Neural cell (in vitro differentiated cells): Measurements from ENCODE around the gene ERBB3. TPM values are rescaled to one million over a fixed set of nuclear protein-coding genes. Genes with fewer than 3 reads are reported as not detected.
"Not testable (repeated sequence)": the region's sequence is repeated elsewhere in the genome, so short reads cannot be mapped to it uniquely, and the experiment has no call there.

Experiments
- H2AFZ ChIP-seq: fragments of 200-600, 300-800 bp; sonication (generic), shearing (Covaris generic); 2 replicates; pipeline ENCODE4 v1.6.0; 2014; ENCODE audit warnings: low read depth, mild to moderate bottlenecking, antibody characterized with exemption, low read length, moderate library complexity
- H3F3A ChIP-seq: fragments of 200-600 bp; shearing (Covaris generic); 2 replicates; pipeline ENCODE4 v1.6.1; 2016; ENCODE audit warnings: mild to moderate bottlenecking, moderate library complexity, mixed read lengths, antibody characterized with exemption, low read length; ENCODE audit not compliant: insufficient read depth, poor library complexity, severe bottlenecking
- H3K27ac ChIP-seq: fragments of 200-600, 300-800 bp; sonication (generic), shearing (Covaris generic); 2 replicates; pipeline ENCODE4 v1.5.1; 2014; ENCODE audit warnings: mild to moderate bottlenecking, low read length, moderate library complexity
- H3K27me3 ChIP-seq: fragments of 300-800, 200-600 bp; sonication (generic), shearing (Covaris generic); 2 replicates; pipeline ENCODE4 v1.6.0; 2014; ENCODE audit warnings: mild to moderate bottlenecking, low read depth, low read length, moderate library complexity; ENCODE audit not compliant: insufficient read depth
- H3K36me3 ChIP-seq: fragments of 300-800, 200-600 bp; sonication (generic), shearing (Covaris generic); 2 replicates; pipeline ENCODE4 v1.5.1; 2014; ENCODE audit warnings: mild to moderate bottlenecking, antibody characterized with exemption, low read length, moderate library complexity; ENCODE audit not compliant: insufficient read depth
- H3K4me2 ChIP-seq: fragments of 300-800, 200-600 bp; sonication (generic), shearing (Covaris generic); 2 replicates; pipeline ENCODE4 v1.6.0; 2014; ENCODE audit warnings: mild to moderate bottlenecking, low read length
- H3K4me3 ChIP-seq: fragments of 300-800, 200-600 bp; sonication (generic), shearing (Covaris generic); 2 replicates; pipeline ENCODE4 v1.5.1; 2014; ENCODE audit warnings: mild to moderate bottlenecking, low read length, moderate library complexity
- H3K79me2 ChIP-seq: fragments of 200-600 bp; shearing (Covaris generic); replicated peaks from 2 replicates; pipeline ENCODE4 v1.6.0; 2014; ENCODE audit warnings: mild to moderate bottlenecking, low read length, moderate library complexity; ENCODE audit not compliant: insufficient read depth
- H3K9ac ChIP-seq: fragments of 300-800, 200-600 bp; sonication (generic), shearing (Covaris generic); 2 replicates; pipeline ENCODE4 v1.6.1; 2016; ENCODE audit warnings: mild to moderate bottlenecking, low read length, mixed read lengths
- H3K9me2 ChIP-seq: fragments of 200-600 bp; shearing (Covaris generic); 2 replicates; pipeline ENCODE4 v1.6.1; 2016; ENCODE audit warnings: mild to moderate bottlenecking, low read length, mixed read lengths; ENCODE audit not compliant: insufficient read depth
- H3K9me3 ChIP-seq: fragments of 200-600, 300-800 bp; sonication (generic), shearing (Covaris generic); 2 replicates; pipeline ENCODE4 v1.6.1; 2016; ENCODE audit warnings: mild to moderate bottlenecking, mixed run types, low read length, moderate library complexity, mixed read lengths
- H4K20me1 ChIP-seq: fragments of 200-600 bp; shearing (Covaris generic); 2 replicates; pipeline ENCODE4 v1.6.1; 2016; ENCODE audit warnings: mild to moderate bottlenecking, mixed run types; ENCODE audit not compliant: insufficient read depth
- CTCF ChIP-seq: fragments of 450-650 bp; IDR thresholded peaks from 2 replicates; pipeline ENCODE4 v1.5.1; 2014; ENCODE audit warnings: antibody characterized with exemption, mild to moderate bottlenecking, moderate library complexity; ENCODE audit not compliant: poor library complexity, severe bottlenecking
- EP300 ChIP-seq: fragments of 450-650 bp; conservative IDR thresholded peaks from 2 replicates; pipeline ENCODE4 v1.6.1; 2014; ENCODE audit warnings: antibody characterized with exemption, mild to moderate bottlenecking, moderate library complexity; ENCODE audit not compliant: poor library complexity, severe bottlenecking
- EZH2 ChIP-seq: fragments of 200-600, 300-800 bp; shearing (Covaris generic), sonication (generic); IDR thresholded peaks from 2 replicates; pipeline ENCODE4 v1.6.1; 2014; ENCODE audit warnings: antibody characterized with exemption, low read length, borderline replicate concordance, mild to moderate bottlenecking; ENCODE audit not compliant: insufficient read depth, poor library complexity, severe bottlenecking
- MXI1 ChIP-seq: fragments of 450-650 bp; conservative IDR thresholded peaks from 2 replicates; pipeline ENCODE4 v1.6.1; 2014; ENCODE audit warnings: antibody characterized with exemption, mild to moderate bottlenecking; ENCODE audit not compliant: poor library complexity, severe bottlenecking
- POLR2AphosphoS5 ChIP-seq: IDR thresholded peaks from 2 replicates; pipeline ENCODE4 v1.6.1; 2012
- RAD21 ChIP-seq: fragments of 450-650 bp; conservative IDR thresholded peaks from 2 replicates; pipeline ENCODE4 v1.6.1; 2014; ENCODE audit warnings: antibody characterized with exemption, mild to moderate bottlenecking, moderate library complexity
- REST ChIP-seq: IDR thresholded peaks from 2 replicates; pipeline ENCODE4 v1.6.1; 2012; ENCODE audit warnings: borderline replicate concordance
- SMC3 ChIP-seq: fragments of 450-650 bp; conservative IDR thresholded peaks from 2 replicates; pipeline ENCODE4 v1.6.1; 2014; ENCODE audit warnings: antibody characterized with exemption, mild to moderate bottlenecking, moderate library complexity; ENCODE audit not compliant: poor library complexity
- TAF1 ChIP-seq: IDR thresholded peaks from 2 replicates; pipeline ENCODE4 v1.6.1; 2012; ENCODE audit warnings: low read depth
- polyA plus RNA-seq: library from polyadenylated mRNA; depleted of rRNA; stranded (reverse); fragments of >200 nt; gene quantifications from 2 replicates; pipeline ENCODE4 v1.2.3, GENCODE V29; 2014

Gene ERBB3
- polyA plus RNA-seq, 1 donor from 2014 or later, result 0.58 TPM

GRCh38 chr12:56046027-56046780 lies 33.8 kb upstream of the ERBB3 start:
- H3K9me2 ChIP-seq, result no peaks in the 10 kb centered on the region
- H3K4me3 ChIP-seq, result no peak overlapping the region
- no peak overlapping the region for H3K9ac ChIP-seq
- H3F3A ChIP-seq, result no peaks in the 10 kb centered on the region
- no peaks in the 10 kb centered on the region for H3K27me3 ChIP-seq
- peaks cover 21% of the 10 kb centered on the region for H3K79me2 ChIP-seq
- no peak overlapping the region for H3K27ac ChIP-seq
- H2AFZ ChIP-seq, result no peak overlapping the region
- H3K36me3 ChIP-seq, result no peaks in the 10 kb centered on the region
- no peak overlapping the region for H3K4me2 ChIP-seq
- H4K20me1 ChIP-seq, result no peaks in the 10 kb centered on the region
- TF ChIP-seq EZH2, result no peak
- no peak for TF ChIP-seq CTCF
- TF ChIP-seq MXI1, result no peak
- TF ChIP-seq REST, result no peak
- no peak for TF ChIP-seq RAD21
- TF ChIP-seq SMC3, result no peak
- no peak for TF ChIP-seq POLR2AphosphoS5
- TF ChIP-seq EP300, result no peak
- TF ChIP-seq TAF1, result no peak
- no peaks in the 10 kb centered on the region for H3K9me3 ChIP-seq

GRCh38 chr12:56053407-56053893 lies 26.5 kb upstream of the ERBB3 start:
- no peaks in the 10 kb centered on the region for H4K20me1 ChIP-seq
- H2AFZ ChIP-seq, result no peak overlapping the region
- H3F3A ChIP-seq, result no peaks in the 10 kb centered on the region
- no peak overlapping the region for H3K9ac ChIP-seq
- H3K79me2 ChIP-seq, result no peaks in the 10 kb centered on the region
- H3K4me3 ChIP-seq, result no peak overlapping the region
- H3K4me2 ChIP-seq, result no peak overlapping the region
- TF ChIP-seq EP300 (no peak), RAD21 (no peak), REST (no peak), MXI1 (no peak), POLR2AphosphoS5 (no peak), SMC3 (no peak), TAF1 (no peak), EZH2 (no peak), CTCF (no peak)
- no peaks in the 10 kb centered on the region for H3K36me3 ChIP-seq
- no peaks in the 10 kb centered on the region for H3K9me3 ChIP-seq
- no peaks in the 10 kb centered on the region for H3K9me2 ChIP-seq
- no peak overlapping the region for H3K27ac ChIP-seq
- H3K27me3 ChIP-seq, result no peaks in the 10 kb centered on the region

GRCh38 chr12:56059964-56060363 lies 20.0 kb upstream of the ERBB3 start:
- H3K9ac ChIP-seq, H3F3A ChIP-seq, H2AFZ ChIP-seq, H3K4me3 ChIP-seq, H3K79me2 ChIP-seq, H3K36me3 ChIP-seq, H3K27ac ChIP-seq, H4K20me1 ChIP-seq, H3K27me3 ChIP-seq, H3K9me2 ChIP-seq, H3K4me2 ChIP-seq, H3K9me3 ChIP-seq: not testable (repeated sequence)
